HG03159 (cell line): ENCODE measurements around the gene PPP1R3F.
"Not testable (repeated sequence)": the region's sequence is repeated elsewhere in the genome, so short reads cannot be mapped to it uniquely, and the experiment has no call there.

Experiments used
- ATAC-seq: cut with Tn5 transposase; IDR thresholded peaks from one replicate; pipeline ENCODE4 v1.9.1; 2021; ENCODE audit warnings: mild to moderate bottlenecking, moderate library complexity; ENCODE audit not compliant: unreplicated experiment

Gene PPP1R3F

GRCh38 chrX:49272421-49272820 is 2.8 kb downstream of the PPP1R3F start:
- no peak for ATAC-seq

- ATAC-seq = no peak
These were observed 3.7 kb downstream of the PPP1R3F start for GRCh38 chrX:49273181-49273727.

GRCh38 chrX:49276207-49276606 is 6.6 kb downstream of the PPP1R3F start:
- ATAC-seq = no peak

DNA sequence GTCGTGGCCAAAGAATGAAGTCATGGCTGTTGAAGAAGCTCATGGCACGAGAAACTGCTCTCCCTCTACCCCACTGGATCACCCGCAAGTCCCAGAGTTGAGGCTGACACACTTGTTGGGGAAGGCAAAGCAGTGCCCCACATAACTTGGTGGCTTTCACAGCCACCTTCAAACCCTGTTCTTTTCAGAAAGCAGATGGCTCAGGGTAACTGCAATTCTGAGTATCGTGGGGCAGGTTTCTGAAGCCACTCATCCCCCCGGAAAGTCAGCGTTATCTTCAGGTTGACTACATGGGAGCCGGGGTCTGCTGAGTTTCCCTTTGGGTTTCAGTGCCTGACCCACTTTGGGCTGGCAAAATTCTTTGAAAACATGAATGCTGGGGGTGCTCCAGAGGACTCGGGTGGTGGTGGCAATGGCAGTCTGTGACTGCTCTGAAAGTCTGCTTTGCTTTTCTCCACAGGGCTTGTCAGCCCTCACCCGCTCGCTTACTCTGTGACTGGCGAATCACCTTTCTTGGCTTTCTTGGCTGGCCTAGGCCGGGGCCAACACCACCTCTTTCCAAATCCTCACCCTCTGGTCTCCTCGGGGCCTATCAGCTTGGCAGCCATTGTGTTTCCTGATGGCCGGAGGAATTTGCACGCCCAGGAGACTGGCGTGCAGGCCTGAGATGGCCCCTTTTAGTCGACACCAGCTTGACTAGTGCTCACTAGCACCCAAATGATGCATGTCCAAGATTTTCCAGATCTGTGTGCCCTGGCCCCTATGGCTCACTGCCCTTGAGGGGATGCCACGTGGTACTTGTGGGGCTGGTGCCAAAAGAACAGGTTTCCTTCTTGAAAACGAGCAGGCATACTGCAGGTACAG is 7.3 kb downstream of the PPP1R3F start:
- no peak for ATAC-seq

DNA sequence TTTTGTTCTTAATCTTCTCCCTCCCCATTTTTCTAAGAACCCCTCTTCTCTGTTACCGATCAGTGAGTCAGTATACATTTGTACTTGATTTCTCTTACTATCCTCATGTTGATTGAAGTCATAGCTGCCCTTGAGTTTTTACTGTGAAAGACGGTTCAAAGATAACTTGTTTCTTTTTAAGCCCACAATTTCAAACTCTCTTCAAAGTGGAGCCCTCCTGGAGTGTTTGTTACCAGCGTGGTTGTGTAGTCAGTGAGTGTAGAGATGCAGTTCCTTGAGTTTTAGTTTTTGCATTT is 7.9 kb downstream of the PPP1R3F start:
- ATAC-seq = no peak

DNA sequence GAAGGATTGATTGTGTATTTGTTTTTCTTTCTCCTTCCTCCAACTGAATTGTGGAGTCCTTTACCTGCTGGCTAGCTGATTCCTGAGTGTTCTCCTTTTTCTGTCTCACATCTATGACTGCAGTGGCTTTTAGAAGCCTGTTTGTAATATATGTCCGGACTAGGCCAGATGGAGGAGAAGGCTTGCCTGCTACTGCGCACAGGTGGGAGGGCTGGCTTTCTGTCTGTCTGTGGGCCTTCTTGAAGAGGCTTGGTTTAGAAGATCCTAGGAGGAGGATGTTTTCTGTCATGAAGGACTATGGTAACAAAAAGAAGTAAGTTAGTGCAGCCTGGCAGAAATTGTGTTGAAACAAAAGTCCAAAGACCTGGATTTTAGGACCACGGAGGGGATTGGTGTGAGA is 8.5 kb downstream of the PPP1R3F start:
- ATAC-seq = no peak

DNA sequence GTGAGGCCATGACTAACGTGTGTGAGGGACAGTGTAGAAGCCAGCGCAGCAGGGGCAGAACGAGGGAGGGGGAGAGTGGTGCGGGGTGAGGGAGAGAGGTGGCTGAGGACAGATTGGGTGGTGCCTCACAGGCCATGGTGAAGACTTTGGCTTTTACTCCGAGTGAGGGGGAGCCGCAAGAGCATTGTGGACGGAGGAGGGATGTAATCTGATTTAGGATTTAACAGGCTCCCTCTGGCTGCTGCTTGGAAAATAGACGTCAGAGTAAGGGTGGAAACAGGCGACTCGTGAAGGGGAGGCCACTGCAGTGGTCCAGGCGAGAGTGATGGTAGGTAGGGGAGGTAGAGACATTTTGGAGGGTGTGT is 13.0 kb downstream of the PPP1R3F start:
- ATAC-seq = no peak

- no peak for ATAC-seq
These were observed 14.6 kb downstream of the PPP1R3F start for GRCh38 chrX:49284212-49284611.

- ATAC-seq = no peak
These were observed 16.5 kb downstream of the PPP1R3F start for GRCh38 chrX:49286136-49286535.

DNA sequence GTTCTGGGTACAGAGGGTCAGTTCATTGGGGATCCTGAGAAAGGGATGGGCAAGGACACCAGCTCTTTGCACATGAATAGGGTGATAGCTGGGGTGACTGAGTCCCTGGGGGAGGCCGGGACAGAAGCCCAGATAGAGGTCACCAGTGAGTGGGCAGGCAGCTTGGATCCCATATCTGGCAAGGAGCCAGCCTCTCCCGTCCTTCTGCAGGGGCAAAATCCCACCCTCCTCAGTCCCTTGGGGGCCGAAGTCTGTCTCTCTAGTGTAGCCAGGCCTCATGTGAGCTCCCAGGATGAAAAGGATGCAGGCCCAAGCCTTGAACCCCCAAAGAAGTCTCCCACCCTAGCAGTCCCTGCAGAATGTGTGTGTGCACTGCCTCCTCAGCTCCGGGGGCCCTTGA is 17.0 kb downstream of the PPP1R3F start:
- ATAC-seq = no peak

DNA sequence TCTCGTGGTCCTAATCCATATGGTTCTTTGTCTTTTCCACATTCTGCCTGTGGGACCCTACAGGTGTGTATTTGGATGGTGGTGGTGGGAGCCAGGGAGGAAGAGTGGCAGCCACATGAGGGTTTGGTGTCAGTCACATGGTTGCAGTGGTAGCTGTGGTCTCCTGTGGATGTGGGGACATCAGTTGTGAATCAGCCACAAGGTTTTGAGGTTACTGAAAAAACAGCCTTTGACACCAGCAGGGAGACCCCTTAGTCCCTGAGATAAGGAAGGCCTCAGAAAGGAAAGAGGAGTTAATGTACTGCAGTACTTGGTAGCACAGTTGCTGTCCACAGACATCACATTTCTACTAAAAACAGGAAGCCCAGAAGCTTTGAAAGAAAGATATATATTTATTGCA is 18.1 kb downstream of the PPP1R3F start:
- no peak for ATAC-seq

GRCh38 chrX:49290215-49290614 is 20.6 kb downstream of the PPP1R3F start:
- no peak for ATAC-seq

GRCh38 chrX:49291615-49292337 is 22.2 kb downstream of the PPP1R3F start:
- ATAC-seq = peak; percentile 62

GRCh38 chrX:49292400-49293362 is 23.1 kb downstream of the PPP1R3F start:
- ATAC-seq = no peak

GRCh38 chrX:49299293-49299692 is 29.7 kb downstream of the PPP1R3F start:
- ATAC-seq = not testable (repeated sequence)

DNA sequence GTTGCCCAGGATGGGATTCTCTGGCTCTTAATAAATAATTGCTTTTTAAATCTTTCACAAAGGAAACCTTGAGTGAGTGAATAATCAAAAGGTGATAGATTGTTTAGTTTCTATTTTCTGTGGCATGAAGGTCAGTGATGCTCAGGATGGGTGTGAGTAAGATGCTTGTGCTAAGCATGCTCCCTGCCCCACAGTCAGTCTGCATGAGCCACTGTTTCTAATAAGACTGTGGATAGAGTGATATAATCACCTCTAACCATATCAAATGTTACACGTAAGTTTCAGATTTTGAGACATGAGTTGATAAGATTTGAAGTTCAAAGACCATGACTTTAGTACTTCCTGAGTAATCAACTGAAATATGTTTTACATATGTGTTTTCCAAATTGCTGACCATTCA is 31.1 kb downstream of the PPP1R3F start:
- ATAC-seq = no peak

DNA sequence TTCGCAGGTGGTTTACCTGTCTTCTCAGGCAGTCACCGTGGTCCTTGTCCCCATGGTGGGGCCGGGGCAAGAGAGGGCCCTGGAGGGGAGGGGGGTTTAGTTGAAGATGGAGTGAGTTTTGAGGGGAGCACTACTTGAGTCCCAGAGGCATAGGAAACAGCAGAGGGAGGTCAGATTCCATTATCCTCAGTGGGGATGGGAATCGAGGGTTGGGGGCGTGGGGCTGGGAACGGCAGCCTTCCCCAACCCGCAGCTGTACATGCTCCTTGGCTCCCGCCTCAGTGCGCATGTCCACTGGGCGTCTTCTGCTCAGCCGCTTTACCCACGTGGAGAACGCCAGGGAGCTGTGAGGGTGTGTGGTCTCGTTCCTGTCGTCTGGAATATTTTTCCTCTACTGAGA is 33.8 kb downstream of the PPP1R3F start, which contains the start of gene GAGE10:
Gene GAGE10, plus strand, starts transcription at position 301 of the 400 bp plus-strand sequence. CDS start 1,214 bp downstream, outside the sequence.
- no peak for ATAC-seq

- ATAC-seq = not testable (repeated sequence)
These were observed 38.2 kb downstream of the PPP1R3F start for GRCh38 chrX:49307775-49308174.

- ATAC-seq = no peak
These were observed 39.1 kb downstream of the PPP1R3F start for GRCh38 chrX:49308604-49309269.

GRCh38 chrX:49309401-49309981 is 39.9 kb downstream of the PPP1R3F start:
- no peak for ATAC-seq
